ENCODE measurements around the gene NDRG2.

DNA sequence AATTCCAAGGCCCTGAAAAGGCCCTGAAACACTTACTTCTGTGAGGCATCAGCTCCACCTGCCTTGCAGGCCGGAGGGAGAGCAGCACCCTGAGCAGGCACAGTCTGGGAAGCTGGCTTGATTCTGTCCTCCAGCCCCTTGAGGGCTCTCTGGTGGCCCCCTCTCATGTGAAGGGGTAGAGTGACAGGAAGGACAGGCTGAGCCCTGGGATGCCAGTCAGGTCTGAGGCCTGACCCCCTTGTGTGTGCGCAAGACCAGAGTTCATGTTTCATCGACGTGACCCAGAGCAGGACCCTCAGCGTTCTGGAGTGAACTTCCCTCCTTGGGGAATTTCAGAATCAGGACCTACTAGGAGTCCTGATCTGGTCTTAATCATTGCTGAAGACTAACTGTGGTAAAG lies 34.0 kb upstream of the NDRG2 start:
- TF ChIP-seq, protein P1, sequence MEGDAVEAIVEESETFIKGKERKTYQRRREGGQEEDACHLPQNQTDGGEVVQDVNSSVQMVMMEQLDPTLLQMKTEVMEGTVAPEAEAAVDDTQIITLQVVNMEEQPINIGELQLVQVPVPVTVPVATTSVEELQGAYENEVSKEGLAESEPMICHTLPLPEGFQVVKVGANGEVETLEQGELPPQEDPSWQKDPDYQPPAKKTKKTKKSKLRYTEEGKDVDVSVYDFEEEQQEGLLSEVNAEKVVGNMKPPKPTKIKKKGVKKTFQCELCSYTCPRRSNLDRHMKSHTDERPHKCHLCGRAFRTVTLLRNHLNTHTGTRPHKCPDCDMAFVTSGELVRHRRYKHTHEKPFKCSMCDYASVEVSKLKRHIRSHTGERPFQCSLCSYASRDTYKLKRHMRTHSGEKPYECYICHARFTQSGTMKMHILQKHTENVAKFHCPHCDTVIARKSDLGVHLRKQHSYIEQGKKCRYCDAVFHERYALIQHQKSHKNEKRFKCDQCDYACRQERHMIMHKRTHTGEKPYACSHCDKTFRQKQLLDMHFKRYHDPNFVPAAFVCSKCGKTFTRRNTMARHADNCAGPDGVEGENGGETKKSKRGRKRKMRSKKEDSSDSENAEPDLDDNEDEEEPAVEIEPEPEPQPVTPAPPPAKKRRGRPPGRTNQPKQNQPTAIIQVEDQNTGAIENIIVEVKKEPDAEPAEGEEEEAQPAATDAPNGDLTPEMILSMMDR (IDR thresholded peaks at IDR 0.05; ENCODE audit: insufficient read depth, low read depth, low read length): no peak
- TF ChIP-seq EZH2 (IDR thresholded peaks at IDR 0.05; ENCODE audit: insufficient read depth, low read length): no peak
